HG03558 (cell line): Measurements from ENCODE around the gene OSBPL3.
A peak's percentile ranks its signal among the peaks of the same experiment; 100 is the strongest.
"Not testable (repeated sequence)": the region's sequence is repeated elsewhere in the genome, so short reads cannot be mapped to it uniquely, and the experiment has no call there.

Source experiments
- ATAC-seq: cut with Tn5 transposase; IDR thresholded peaks from one replicate; pipeline ENCODE4 v1.9.1; 2021; ENCODE audit warnings: moderate number of reproducible peaks; ENCODE audit not compliant: unreplicated experiment; ENCODE audit errors: extremely low read depth

The OSBPL3 gene

GRCh38 chr7:24924375-24924774 is 55.6 kb downstream of the OSBPL3 start:
- ATAC-seq = no peak

- no peak for ATAC-seq
Measured at GRCh38 chr7:24923172-24923865, 56.7 kb downstream of the OSBPL3 start.

GRCh38 chr7:24922099-24922773 is 57.7 kb downstream of the OSBPL3 start:
- no peak for ATAC-seq

DNA sequence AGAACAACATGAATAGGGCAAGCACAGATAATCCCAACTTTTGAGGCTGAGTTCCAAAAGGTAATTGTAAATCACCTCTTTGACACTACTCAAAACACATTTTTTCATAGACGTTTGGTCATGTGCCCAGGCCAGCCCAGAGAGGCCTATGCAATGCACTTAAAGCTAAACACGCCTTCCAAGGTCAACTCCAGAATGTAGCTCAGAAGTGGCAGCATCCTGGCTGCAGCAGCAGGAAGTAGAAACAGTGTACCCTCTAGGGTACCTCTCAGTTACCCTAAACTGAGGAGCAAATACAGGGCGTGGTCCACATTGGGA is 58.7 kb downstream of the OSBPL3 start:
- no peak for ATAC-seq

DNA sequence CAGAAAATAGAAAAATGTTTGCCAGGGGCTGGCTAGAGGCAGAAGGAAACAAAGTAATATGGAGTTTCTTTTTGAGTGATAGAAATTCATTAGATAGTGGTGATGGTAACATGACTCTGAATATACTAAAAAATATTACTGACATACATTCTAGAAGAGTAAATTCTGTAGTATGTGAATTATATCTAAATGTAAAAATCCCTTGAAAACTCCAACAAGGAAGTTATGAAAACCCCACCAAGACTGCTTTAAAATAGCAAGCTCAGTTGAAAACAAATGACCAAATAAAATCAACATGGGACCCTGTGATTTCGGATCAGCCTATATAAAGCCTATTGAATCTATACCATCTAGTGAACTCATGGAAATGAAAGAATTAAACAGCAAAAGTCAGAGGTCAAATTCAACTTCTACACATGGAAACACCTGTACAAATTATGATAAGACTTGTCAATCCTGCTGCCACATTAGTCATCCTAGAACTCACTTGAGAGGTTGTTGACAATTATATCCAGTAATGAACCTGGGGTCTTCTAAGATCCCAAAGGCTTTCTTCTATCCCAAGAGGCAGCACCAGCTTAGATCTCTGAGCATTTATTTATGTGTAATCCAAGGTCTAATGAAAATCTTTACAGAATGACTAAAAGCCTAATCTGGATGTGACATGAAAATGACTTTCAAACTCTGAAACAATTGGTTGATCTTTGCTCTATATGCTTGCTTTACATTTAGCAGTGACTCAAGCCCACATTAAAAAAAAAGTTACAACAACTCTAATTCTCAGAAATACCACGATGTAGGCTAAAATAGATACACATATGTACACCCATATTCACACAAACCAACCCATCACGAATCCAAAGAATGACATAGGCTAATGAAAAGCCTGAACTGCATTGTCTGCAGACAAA is 59.3 kb downstream of the OSBPL3 start:
- no peak for ATAC-seq

DNA sequence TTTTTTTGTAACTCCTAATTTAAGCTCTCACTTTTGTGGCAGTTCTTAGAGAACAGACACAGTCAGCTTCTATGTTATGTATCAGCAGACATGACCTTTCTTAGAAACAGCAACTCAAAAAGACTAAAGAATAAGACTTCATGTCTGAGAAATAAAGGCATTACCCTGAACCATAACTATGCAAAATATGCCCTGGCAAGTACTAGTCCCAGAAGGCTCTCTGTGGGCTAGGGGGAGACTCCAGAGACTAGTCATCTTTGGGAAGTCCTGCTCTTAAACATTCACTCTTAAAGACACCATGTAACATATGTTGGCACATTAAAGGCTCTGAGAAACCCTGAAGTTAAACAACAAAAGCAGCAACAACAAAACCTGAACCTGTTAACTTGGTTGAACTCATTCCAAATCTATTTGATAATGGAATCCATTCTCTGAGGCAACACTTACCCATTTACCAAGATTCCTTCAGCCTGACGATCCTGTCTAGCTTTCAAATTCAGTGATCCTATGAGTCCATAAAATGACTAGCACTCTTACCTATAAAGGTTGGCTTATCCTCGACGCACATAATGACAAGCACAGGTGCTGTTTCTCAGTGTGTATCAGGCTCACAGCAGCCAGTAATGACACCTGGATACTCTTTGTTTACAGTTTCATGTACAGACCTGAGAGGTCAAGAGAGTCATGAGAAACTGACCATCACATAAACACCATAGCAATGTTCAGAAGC is 62.3 kb downstream of the OSBPL3 start:
- ATAC-seq = no peak

DNA sequence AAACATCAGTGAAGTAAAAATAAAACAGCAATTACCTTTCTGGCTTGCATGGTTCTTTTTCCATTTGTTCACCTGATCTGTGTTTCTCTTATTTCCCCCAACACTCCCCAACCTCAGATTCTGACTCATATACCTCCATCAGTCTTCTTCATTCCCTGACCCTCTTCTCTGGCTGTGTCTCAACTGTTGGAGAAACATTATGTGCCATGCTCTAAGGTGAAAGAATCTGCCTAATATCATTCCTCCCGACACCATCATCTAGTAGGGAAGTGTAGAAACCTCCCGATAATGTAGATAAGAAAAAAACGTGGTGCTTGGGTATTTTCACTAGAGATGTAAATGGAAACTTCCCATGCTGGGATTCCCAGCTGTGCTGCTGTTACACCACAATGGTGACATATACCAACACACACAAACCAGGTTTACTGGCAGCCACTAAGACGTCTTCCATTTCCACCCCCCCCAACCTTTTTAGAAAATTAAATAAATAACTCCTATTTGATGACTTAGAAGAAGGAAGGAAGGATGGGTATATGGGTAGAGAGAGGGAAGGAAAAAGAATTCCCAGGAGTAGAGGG is 63.4 kb downstream of the OSBPL3 start:
- ATAC-seq = no peak

GRCh38 chr7:24914465-24914859 is 65.5 kb downstream of the OSBPL3 start:
- no peak for ATAC-seq

DNA sequence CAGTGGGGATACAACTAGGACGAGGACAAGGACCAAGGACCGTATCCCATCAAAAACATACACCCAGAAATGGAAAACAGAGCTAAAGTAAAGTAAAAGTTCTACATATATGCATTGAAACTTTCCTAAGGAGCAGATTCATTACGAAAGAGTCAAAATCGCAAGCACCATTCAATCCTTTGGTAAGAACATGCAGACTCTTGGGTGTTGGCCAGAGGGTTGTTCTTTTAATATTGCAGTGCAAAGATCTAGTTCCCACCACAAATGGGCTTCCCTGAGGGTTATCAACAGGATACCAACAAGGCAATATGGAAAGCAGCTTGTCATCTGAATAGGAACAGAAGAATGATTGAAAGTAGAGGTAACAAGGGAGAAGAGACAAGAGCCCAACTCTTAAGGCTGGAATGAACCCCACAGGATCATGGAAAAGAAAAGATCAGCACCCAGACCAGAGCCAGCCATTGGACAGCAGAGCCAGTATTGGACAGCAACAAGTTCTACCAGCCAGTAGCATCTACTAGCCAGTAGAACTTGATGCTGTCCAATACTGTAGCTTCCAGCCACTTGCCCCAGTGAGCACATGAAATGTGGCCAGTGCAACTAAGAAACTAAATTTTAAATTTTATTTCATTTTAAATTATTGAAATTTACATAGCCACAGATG is 66.0 kb downstream of the OSBPL3 start:
- no peak for ATAC-seq

- ATAC-seq = no peak
Measured at GRCh38 chr7:24912874-24913514, 67.0 kb downstream of the OSBPL3 start.

DNA sequence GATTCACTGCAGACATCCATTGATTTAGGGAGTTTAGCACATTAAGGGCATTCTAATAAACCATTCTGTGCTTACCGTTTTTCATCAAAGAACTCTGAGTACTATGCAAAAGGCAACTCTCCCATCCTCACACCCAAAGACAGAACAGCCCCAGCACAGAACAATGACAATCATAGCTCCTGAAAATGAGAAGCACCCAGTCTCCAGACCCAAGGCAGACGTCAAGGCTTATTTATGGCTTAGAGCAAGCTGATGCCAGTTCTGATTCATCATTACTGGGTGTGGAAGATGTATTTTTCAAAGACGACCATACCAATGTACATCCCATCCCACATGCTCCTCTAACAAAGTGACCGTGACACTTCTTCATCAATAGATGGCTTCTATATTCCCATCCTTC is 67.6 kb downstream of the OSBPL3 start:
- ATAC-seq = no peak

- ATAC-seq = no peak
Measured at GRCh38 chr7:24911213-24911603, 68.8 kb downstream of the OSBPL3 start.

- ATAC-seq = no peak
Measured at GRCh38 chr7:24910551-24911212, 69.3 kb downstream of the OSBPL3 start.

DNA sequence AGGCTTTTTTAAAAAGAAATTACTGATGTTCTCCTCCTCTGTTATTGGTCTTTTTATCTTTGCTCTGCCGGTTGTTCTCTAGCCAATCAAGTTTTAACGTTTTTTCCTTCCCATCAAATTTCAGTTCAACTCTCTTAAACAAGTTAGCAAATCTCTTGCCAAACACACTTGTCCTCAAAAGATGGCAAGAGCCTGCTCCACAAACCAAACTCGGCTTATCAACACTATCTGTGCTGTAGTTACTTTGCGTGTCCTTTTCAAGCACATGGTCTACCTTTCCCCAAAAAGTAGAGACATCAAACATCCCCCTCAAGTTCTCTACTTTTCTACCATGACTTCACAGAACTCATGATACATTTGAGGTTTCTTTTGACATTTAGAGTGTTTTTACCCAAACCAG is 71.3 kb downstream of the OSBPL3 start:
- ATAC-seq = no peak

DNA sequence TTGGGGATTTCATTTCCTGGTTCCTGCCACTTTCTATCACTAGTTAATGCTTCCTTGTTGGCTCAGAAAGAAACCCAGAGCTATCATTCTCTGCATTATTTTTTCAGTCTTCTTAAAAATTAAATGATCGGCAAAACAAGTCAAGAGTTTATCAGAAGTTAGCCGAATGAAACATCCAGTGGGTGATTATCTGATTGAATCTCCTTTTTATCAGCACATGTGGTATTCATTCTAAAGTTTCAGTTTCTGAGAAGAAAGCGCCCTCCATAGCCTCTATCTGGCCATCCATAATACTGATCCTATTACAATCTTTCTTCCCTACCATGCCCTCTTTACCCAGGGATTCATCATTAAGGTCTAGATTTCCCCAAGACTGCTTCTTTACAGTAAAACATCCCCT is 71.8 kb downstream of the OSBPL3 start:
- ATAC-seq = no peak

- ATAC-seq = peak; percentile 45
Measured at GRCh38 chr7:24907311-24907886, 72.6 kb downstream of the OSBPL3 start.

GRCh38 chr7:24905996-24906770 is 73.8 kb downstream of the OSBPL3 start:
- no peak for ATAC-seq

- not testable (repeated sequence) for ATAC-seq
Measured at GRCh38 chr7:24903992-24904391, 76.0 kb downstream of the OSBPL3 start.
